Activated CD8-positive, alpha-beta memory T cell treated with anti-CD3 and anti-CD28 coated beads for 24 hours (primary cell): Measurements from ENCODE around the gene CILP.
"Not testable (repeated sequence)": the region's sequence is repeated elsewhere in the genome, so short reads cannot be mapped to it uniquely, and the experiment has no call there.

ENCODE experiments used
- DNase-seq: peaks from one replicate; pipeline ENCODE4 v3.0.0-alpha.2; 2020

The CILP gene

DNA sequence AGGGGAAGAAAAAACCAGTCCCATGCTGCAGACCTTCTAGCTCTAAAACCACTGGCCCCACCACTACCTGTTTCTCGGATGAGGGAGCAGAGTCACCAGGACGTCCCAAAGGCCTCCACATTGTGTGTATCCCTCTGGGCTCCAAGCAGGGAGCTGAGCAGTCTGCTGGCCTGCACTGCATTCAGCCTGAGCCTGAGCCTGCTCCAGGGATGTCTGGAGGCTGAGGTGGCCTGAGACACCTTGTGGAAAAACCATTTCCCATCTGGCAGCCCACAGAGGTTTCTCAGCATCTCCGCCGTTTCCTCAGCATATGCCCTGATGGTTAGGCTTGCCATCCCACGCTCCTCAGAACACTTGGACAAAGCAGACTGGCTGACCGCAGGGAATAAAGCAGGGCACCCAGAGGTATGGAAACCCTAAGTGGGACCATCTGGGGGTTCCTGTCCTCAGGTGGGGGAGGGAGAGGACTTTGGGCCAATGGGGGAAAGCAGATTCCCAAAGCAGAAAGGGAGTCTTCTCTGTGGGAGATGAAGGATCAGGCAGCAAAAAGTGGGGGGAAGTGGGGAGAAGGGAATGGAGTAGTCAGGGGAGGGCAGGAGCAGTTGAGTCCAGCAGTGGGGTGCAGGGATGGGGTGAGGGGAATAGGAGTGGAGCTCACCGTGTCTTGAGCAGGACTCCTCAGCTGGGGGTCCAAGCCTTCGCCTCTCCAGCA is at the start of gene CILP:
CILP (minus strand) TSS at position 704 of the 712 bp plus-strand sequence. CDS start 1,718 bp downstream, outside the sequence.
- no peak for DNase-seq

- no peak for DNase-seq
Observed at GRCh38 chr15:65260968-65261367, 49.7 kb upstream of the CILP start.

- DNase-seq, result no peak
Observed at GRCh38 chr15:65259367-65259797, 48.1 kb upstream of the CILP start.

DNA sequence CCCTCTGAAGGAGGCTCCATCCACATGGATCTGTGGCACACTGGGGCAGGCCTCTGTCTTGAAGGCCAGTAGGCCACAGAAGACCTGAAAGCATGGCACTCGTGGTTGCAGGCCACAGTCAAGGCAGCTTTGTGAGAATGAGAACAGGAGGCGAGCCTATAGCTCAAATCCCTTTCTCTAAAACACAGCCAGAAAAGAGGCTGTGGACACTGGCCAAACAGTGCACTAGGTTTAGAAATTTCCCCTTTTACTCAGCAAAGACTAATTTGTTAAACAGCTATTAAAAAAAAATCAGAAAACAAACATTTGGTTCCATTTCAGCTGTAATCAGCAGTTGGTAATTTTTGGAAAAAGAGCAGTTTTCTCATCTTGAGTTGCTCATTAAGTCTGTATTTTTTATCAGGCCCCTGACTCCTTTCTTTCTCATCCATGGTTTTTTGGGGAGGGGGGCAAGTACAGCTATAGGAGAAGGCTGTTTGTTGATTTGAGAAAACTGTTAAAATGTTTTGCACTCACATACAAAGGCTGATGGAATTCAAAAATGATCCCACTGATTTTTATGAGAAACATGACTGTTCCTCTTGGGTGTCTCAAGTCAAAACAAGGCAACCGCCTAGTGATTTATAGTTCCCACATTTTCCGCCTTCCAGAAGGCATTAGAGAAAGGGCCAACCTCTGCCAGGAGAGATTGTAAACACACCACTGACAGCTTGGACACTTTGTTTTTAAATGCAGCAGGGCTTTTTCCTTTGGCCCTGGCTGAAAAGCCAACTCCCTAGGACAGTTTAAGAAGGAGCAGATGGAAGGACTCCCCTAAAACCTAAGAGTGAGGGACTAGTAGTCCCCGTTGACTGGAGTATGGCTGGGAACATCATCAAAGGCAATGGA is 47.3 kb upstream of the CILP start:
- DNase-seq, result no peak

- DNase-seq, result no peak
Observed at GRCh38 chr15:65255486-65256140, 44.3 kb upstream of the CILP start.

GRCh38 chr15:65254758-65255157 is 43.5 kb upstream of the CILP start:
- no peak for DNase-seq

GRCh38 chr15:65254356-65254755 is 43.1 kb upstream of the CILP start:
- DNase-seq, result no peak

DNA sequence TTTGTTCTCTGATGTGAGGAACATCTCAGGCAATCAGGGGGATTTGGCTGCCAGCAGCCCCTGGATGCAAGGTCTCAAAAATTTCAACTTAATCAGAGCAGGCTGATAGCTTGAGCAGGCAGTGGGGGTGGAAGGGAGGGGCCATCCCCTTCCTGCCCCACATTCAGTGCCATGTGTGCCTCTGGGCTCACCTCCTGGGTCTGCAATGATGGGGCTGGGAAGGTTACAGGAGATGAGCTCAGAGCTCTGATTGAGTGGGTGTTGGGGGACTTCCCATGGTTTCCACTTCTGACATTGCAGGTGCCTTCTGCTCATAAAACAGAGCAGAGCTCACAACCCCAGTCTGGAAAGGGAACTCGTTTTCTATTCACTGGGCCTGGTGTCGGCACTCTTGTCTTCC is 38.4 kb upstream of the CILP start:
- peak; percentile 80 for DNase-seq

DNA sequence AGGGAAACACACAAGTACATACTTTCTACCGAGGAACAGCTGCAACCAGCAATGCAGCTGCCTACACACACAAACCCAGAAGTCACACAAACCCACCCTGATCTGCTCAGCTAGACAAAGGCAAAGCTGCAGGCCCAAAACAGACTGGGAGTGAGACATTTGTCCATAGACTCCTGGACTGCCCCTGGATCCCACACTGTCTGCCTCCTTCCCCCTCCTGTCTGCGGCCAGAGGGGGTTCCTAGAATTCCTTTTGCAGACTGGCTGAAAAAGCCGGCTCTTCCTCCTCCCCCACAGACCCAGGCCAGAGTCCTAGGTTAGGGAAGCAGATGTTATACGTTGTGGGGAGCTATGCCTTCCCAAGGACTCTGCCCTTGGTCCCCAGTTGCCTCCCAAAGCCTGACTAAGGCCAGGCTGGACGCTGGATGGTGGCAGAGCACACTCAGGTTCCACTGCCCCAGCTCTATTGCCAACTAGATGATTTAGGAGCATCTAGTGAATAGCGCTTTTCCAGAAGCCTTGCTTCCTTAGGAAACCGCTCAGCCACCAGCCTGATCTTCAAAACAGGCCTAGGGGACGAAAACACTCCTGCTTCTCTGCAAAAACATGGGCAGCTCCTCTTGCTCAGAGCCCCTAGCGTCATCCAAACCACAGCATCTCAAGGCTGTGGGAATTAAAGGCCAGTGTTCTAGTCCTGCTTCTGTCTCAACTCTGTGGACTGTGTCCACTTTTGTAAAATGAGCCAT is 37.4 kb upstream of the CILP start:
- no peak for DNase-seq

DNA sequence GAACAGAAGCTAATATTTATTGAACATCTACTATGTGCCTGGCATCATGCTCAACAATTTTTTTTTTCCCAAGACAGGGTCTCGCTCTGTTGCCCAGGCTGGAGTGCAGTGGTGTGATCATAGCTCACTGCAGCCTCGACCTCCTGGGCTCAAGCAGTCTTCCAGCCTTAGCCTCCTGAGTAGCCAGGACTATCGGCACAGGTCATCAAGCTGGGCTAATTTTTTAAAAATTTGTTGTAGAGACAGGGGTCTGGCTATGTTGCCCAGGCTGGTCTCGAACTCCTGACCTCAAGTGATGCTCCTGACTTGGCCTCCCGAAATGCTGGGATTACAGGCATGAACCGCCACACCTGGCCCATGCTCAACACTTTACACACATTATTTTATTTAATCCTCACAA is 35.7 kb upstream of the CILP start:
- DNase-seq, result no peak

DNA sequence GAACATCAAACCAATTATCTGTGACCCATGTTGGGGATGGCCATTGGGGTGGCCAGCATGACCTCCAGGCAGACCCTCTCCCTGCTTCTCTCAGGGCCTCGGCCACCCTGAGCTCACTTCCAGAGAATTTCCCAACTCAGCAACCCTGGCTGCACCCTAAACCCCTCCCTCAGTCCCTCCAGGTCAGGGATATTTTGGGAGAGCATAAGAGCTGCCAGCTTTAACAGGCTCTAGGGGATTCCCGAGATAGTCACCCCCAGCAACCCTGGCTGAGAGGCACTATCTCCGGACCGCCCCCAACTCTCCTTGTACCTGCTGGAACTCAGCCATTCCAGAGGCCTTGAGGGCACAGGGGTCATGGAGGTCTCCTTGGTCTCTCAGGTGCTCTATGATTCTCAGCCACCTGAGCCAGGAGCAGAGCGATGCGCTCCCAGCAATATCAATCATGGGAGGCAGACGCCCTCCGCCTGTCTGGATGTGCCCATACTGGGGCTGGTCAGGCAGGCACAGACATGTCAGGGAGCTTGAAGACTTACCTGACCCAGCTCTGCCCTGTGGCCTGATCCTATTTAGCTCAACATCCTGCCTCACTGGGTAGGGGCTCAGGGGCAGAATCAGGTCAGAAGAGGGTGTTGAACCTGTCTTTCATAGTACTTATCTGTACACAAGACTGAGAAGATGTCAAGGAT is 34.9 kb upstream of the CILP start:
- no peak for DNase-seq

DNA sequence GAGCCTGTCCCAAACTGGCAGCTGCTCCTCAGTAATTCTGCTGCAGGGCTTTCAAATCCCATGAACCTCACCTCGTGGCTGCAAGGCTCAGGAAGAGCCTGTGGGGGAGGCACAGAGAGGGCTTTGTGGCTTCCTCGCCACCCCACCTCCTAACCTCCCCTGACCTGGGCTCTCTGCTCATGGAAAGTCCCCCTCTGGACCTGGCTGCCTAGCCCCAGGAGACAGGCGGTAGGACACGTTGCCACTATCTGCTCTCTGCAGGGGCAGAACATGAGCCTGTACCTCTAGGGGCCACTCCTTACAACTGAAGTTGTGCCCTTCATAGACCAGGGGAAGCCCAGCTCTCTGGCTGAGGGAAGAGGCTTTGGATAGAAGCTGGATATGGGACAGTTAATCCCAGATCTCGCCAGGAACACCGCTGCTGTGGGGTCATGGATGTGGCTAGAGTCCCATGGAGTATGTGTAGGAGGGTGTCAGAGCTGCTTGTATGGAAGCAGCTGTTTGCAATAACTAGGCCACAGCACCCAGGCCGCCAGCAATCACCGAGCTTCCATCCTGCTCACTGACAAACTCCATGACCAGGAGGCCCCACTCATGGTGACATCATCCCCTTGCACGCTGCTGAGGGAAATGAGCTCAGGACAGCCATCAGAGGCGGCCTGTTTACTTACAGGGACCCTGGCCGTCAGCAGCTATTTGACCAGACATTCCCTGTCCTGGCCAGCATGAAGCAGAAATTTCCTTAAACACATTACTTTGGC is 34.0 kb upstream of the CILP start:
- no peak for DNase-seq

GRCh38 chr15:65244638-65245037 is 33.4 kb upstream of the CILP start:
- DNase-seq, result no peak

DNA sequence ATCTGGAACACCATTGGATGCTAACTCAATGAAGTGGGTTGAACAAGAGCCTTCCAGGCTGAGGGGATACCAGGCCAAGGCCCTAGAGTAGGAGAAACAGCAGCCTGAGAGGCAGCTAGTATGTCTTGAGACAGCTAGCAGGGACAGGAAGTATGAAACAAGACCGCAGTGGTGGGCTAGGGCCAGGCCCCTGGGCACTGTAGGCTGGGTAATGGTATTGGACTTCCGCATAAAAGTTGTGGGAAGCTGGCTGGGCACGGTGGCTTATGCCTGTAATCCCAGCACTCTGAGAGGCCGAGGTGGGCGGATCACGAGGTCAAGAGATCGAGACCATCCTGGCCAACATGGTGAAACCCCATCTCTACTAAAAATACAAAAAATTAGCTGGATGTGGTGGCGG is 25.2 kb upstream of the CILP start:
- DNase-seq, result not testable (repeated sequence)

- no peak for DNase-seq
Observed at GRCh38 chr15:65233696-65234095, 22.4 kb upstream of the CILP start.

GRCh38 chr15:65232520-65232919 is 21.2 kb upstream of the CILP start:
- no peak for DNase-seq

GRCh38 chr15:65231306-65231705 is 20.0 kb upstream of the CILP start:
- no peak for DNase-seq

GRCh38 chr15:65226901-65227300 is 15.6 kb upstream of the CILP start:
- DNase-seq, result not testable (repeated sequence)

GRCh38 chr15:65226221-65226620 is 14.9 kb upstream of the CILP start:
- DNase-seq, result no peak

- DNase-seq, result no peak
Observed at GRCh38 chr15:65223996-65224395, 12.7 kb upstream of the CILP start.

DNA sequence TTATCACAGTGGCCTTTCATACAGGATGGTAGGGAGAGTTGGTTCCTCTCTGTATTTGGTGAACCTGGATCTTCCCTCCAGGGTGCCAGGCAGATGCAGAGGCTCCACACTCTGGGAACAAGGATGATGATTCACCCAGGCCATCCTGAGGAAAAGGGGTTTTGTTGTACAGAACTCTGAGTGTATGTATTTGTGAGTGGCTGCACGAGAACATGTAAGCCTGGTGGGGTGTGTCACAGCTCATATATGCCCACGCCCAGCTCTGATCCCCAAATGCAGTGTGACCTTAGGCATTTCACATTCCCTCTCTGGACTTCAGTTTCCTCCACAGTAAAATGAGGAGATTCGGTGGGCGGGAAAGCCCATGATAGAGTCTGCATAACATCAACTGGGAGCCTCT is 11.6 kb upstream of the CILP start:
- no peak for DNase-seq

- no peak for DNase-seq
Observed at GRCh38 chr15:65221697-65222096, 10.4 kb upstream of the CILP start.
